Measurements from ENCODE around the gene SMAD4. TPM values are rescaled to one million over a fixed set of nuclear protein-coding genes. Genes with fewer than 3 reads are reported as not detected.
A peak's percentile ranks its signal among the peaks of the same experiment; 100 is the strongest.

The SMAD4 gene
- total RNA-seq, 3 donors from 2014 or later = 96.2 to 155 (median 102) TPM

DNA sequence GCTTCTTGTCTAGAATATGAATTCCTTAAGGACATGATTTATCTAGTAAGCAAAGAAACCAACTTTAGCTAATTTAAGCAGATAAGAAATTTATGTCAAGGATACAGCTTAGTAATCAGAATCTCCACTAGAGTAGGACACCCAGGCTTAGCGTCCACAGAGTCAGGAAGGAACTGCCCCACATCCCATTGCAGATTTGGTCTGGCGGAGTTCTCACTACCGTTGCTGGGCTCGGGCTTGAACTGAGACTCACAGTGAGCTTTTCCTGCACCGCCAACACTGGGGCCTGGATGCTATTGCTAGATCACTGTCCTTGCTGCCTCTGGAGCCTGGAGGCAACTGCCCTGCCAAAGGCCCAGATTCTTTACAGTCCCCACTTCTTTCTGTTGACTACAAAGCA lies 68.1 kb downstream of the SMAD4 start:
- intact Hi-C loops (cut with DNase I; ENCODE audit: low total_unique reads) = no loop called here
- Histone ChIP-seq H3K4me1 (no peaks in the 10 kb centered on the region), H3K9me3 (no peaks in the 10 kb centered on the region), H3K27me3 (no peaks in the 10 kb centered on the region), H3K4me3 (no peak overlapping the region), H3K27ac (no peak overlapping the region), H3K36me3 (no peaks in the 10 kb centered on the region)
- no peak for TF ChIP-seq POLR2AphosphoS5 (IDR thresholded peaks at IDR 0.05)
- TF ChIP-seq, protein P1, sequence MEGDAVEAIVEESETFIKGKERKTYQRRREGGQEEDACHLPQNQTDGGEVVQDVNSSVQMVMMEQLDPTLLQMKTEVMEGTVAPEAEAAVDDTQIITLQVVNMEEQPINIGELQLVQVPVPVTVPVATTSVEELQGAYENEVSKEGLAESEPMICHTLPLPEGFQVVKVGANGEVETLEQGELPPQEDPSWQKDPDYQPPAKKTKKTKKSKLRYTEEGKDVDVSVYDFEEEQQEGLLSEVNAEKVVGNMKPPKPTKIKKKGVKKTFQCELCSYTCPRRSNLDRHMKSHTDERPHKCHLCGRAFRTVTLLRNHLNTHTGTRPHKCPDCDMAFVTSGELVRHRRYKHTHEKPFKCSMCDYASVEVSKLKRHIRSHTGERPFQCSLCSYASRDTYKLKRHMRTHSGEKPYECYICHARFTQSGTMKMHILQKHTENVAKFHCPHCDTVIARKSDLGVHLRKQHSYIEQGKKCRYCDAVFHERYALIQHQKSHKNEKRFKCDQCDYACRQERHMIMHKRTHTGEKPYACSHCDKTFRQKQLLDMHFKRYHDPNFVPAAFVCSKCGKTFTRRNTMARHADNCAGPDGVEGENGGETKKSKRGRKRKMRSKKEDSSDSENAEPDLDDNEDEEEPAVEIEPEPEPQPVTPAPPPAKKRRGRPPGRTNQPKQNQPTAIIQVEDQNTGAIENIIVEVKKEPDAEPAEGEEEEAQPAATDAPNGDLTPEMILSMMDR (IDR thresholded peaks at IDR 0.05) = no peak
- no peak for TF ChIP-seq POLR2A (IDR thresholded peaks at IDR 0.05)
- DNase-seq (ENCODE audit: low spot score in 2 of 2) = no peak

DNA sequence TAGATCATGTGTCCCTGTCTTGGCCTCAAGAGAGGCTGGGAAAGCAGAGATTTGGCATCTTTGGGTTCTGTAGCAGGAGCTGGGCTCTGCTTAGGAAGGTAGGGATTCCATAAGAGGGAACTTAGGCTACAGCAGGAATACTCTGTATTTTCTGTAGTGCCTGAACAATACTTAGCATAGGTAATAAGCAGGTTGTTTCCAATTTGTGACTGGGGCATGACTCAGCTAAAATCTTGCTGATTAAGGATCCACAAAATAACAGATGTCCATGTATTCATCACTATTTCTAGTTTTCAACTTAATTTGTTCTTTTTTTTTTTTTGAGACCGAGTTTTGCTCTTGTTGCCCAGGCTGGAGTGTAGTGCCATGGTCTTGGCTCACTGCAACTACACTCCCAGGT lies 68.5 kb downstream of the SMAD4 start:
- TF ChIP-seq POLR2AphosphoS5 (IDR thresholded peaks at IDR 0.05) = no peak
- no peak for TF ChIP-seq POLR2A (IDR thresholded peaks at IDR 0.05)
- no peak for DNase-seq (ENCODE audit: low spot score in 2 of 2)
- Histone ChIP-seq H3K4me1 (no peaks in the 10 kb centered on the region), H3K4me3 (no peak overlapping the region), H3K36me3 (no peaks in the 10 kb centered on the region), H3K27me3 (no peaks in the 10 kb centered on the region), H3K9me3 (no peaks in the 10 kb centered on the region), H3K27ac (no peak overlapping the region)
- intact Hi-C loops (cut with DNase I; ENCODE audit: low total_unique reads) = no loop called here

DNA sequence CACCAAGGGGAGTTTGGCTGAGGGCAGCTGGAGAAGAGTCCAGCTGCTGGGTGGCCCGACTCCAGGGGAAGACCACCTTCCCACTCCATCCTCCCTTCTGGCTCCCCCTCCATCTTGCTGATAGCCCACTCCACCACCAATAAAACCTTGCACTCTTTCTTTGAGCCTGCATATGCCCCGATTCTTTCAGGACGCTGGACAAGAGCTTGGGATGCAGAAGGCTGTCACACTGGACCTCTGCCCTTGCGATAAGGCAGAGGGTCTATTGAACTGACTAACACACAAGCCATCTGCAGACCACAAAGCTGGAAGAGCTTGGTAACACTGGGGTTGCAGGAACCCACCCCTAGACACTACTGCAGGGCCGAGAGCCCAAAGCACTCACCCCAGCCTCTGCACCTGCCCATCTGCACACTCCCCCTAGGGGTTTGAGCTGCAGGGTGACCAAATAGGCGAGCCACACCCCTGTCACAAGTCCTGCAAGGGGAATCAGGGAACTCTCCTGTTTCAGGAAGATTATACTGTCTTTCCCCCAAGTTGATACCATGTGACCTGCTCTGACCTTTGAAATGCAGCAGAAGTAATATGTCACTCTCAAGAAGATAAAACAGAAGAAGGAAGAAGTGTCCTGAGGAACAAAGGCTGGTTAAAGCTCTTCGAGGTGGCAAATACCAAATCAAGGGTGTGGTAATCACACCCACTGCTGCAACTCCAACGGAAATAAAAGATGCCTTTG lies 70.5 kb downstream of the SMAD4 start:
- intact Hi-C loops (cut with DNase I; ENCODE audit: low total_unique reads) = no loop called here
- no peak for DNase-seq (ENCODE audit: low spot score in 2 of 2)
- Histone ChIP-seq H3K4me3 (no peak overlapping the region), H3K27me3 (no peaks in the 10 kb centered on the region), H3K4me1 (no peaks in the 10 kb centered on the region), H3K27ac (no peak overlapping the region), H3K36me3 (no peaks in the 10 kb centered on the region), H3K9me3 (no peaks in the 10 kb centered on the region)
- TF ChIP-seq POLR2AphosphoS5 (IDR thresholded peaks at IDR 0.05) (no peak), POLR2A (IDR thresholded peaks at IDR 0.05) (no peak)
- TF ChIP-seq, protein P1 (IDR thresholded peaks at IDR 0.05) = no peak

DNA sequence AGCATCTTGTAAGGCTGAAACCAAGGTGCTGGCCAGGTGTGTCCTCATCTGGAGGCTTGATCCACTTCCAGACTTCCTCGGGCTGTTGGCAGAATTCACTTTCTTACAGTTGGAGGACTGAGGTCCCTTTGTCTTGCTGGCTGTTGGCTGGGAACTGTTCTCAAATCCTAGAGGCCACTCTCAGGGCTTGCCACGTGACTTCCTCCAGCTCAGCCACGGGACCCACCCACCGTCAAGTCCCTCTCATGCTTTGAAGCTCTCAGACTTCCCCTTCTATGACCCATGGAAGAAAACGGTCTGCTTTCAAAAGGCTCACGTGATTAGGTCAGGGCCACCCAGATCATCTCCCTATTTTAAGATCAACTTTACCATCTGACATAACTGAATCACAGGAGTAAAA lies 77.1 kb downstream of the SMAD4 start:
- DNase-seq (ENCODE audit: low spot score in 2 of 2) = peak in 1 of 2 donors; percentile 72
- intact Hi-C loops (cut with DNase I; ENCODE audit: low total_unique reads) = no loop called here
- TF ChIP-seq POLR2A (IDR thresholded peaks at IDR 0.05) = no peak
- TF ChIP-seq, protein P1 (IDR thresholded peaks at IDR 0.05) = no peak
- TF ChIP-seq POLR2AphosphoS5 (IDR thresholded peaks at IDR 0.05) = no peak

DNA sequence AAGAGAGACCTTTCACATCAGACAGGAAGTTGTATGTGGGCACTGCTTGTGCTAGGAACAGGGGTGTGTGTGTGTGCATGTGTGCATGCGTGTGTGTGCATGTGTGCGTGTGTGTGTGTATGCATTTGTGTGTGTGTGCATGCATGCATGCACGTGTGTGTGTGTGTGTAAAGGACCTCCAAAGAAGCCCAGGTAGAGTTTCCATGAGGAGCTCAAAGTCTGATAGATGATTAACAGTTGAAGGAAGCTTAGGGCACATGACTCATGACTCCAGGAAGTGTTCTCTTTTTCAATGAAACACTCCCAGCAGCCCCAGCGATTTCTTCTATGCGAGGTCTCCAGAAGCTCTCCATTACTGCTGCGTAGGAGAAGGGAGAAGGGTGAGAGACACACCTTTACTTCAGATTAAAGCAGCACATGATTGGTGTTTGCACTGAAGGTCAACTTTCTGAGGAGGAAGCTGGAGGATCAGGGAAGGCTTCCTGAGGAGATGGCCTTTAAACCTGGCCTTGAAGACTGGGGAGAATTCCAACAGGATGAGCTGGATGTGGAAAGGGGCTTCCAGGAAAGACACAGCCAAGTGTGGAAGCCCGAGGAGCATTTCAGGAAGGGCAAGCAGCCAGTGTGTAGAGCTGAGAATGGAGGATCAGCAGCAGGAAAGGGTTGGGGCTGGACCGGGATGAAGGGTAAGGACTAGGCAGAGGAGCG lies 77.7 kb downstream of the SMAD4 start:
- Histone ChIP-seq H3K4me1 (no peaks in the 10 kb centered on the region), H3K4me3 (no peak overlapping the region), H3K27me3 (no peaks in the 10 kb centered on the region), H3K27ac (no peak overlapping the region), H3K36me3 (no peaks in the 10 kb centered on the region), H3K9me3 (peaks cover 0 to 6% of the 10 kb centered on the region in 2 donors)
- intact Hi-C loops (cut with DNase I; ENCODE audit: low total_unique reads) = no loop called here
- TF ChIP-seq POLR2A (IDR thresholded peaks at IDR 0.05) (no peak), POLR2AphosphoS5 (IDR thresholded peaks at IDR 0.05) (no peak)
- TF ChIP-seq, protein P1 (IDR thresholded peaks at IDR 0.05) = no peak
- no peak for DNase-seq (ENCODE audit: low spot score in 2 of 2)

More for the DNA sequence above, 77.1 kb downstream of the SMAD4 start:
- H3K9me3 ChIP-seq = peaks cover 0 to 5% of the 10 kb centered on the region in 2 donors
- no peak overlapping the region for H3K4me3 ChIP-seq
- no peaks in the 10 kb centered on the region for H3K27me3 ChIP-seq
- H3K27ac ChIP-seq = no peak overlapping the region
- no peaks in the 10 kb centered on the region for H3K36me3 ChIP-seq
- no peaks in the 10 kb centered on the region for H3K4me1 ChIP-seq
